H9 (cell line): ENCODE measurements around the gene ZNF217. TPM values are rescaled to one million over a fixed set of nuclear protein-coding genes. Genes with fewer than 3 reads are reported as not detected.

ENCODE experiments used
- DNase-seq: peaks from one replicate; pipeline ENCODE4 v3.0.0-alpha.2; 2017
- H2AFZ ChIP-seq: one replicate; pipeline ENCODE4 v1.6.1; 2013; ENCODE audit warnings: mild to moderate bottlenecking, low read length, control low read depth, moderate library complexity
- H2AK5ac ChIP-seq: 2 replicates; pipeline ENCODE4 v1.6.1; 2013; ENCODE audit warnings: low read length, control low read depth, mixed read lengths; ENCODE audit not compliant: insufficient read length
- H2BK120ac ChIP-seq: one replicate; pipeline ENCODE4 v1.6.1; 2013; ENCODE audit warnings: low read depth, mild to moderate bottlenecking, low read length, control low read depth, inconsistent platforms; ENCODE audit not compliant: poor library complexity, severe bottlenecking
- H2BK12ac ChIP-seq: 2 replicates; pipeline ENCODE4 v1.6.1; 2013; ENCODE audit warnings: low read length, control low read depth, mixed read lengths, low read depth; ENCODE audit not compliant: insufficient read length
- H2BK15ac ChIP-seq: 2 replicates; pipeline ENCODE4 v1.6.1; 2013; ENCODE audit warnings: low read depth, low read length, control low read depth
- H2BK20ac ChIP-seq: one replicate; pipeline ENCODE4 v1.6.1; 2013; ENCODE audit warnings: low read depth, mild to moderate bottlenecking, low read length, control low read depth, inconsistent platforms; ENCODE audit not compliant: poor library complexity, severe bottlenecking
- H2BK5ac ChIP-seq: 2 replicates; pipeline ENCODE4 v1.6.1; 2013; ENCODE audit warnings: low read length, control low read depth, mixed read lengths; ENCODE audit not compliant: insufficient read length
- H3K14ac ChIP-seq: 2 replicates; pipeline ENCODE4 v1.6.1; 2013; ENCODE audit warnings: low read length, control low read depth; ENCODE audit not compliant: insufficient read depth
- H3K18ac ChIP-seq: 2 replicates; pipeline ENCODE4 v1.6.1; 2013; ENCODE audit warnings: low read depth, mild to moderate bottlenecking, mixed read lengths, low read length, control low read depth; ENCODE audit not compliant: insufficient read length
- H3K23ac ChIP-seq: 2 replicates; pipeline ENCODE4 v1.6.1; 2013; ENCODE audit warnings: low read length, control low read depth, mixed read lengths, low read depth; ENCODE audit not compliant: insufficient read length
- H3K23me2 ChIP-seq: 2 replicates; pipeline ENCODE4 v1.6.1; 2013; ENCODE audit warnings: low read depth, mild to moderate bottlenecking, mixed read lengths, low read length, control low read depth; ENCODE audit not compliant: insufficient read length, poor library complexity, severe bottlenecking
- H3K27ac ChIP-seq: 2 replicates; pipeline ENCODE4 v1.5.1; 2013; ENCODE audit warnings: low read length, control low read depth, mixed read lengths, low read depth; ENCODE audit not compliant: insufficient read length
- H3K27me3 ChIP-seq: 2 replicates; pipeline ENCODE4 v1.6.1; 2013; ENCODE audit warnings: low read length, control low read depth, inconsistent platforms; ENCODE audit not compliant: insufficient read depth
- H3K4ac ChIP-seq: 2 replicates; pipeline ENCODE4 v1.6.1; 2013; ENCODE audit warnings: low read depth, mild to moderate bottlenecking, control low read depth, inconsistent platforms, low read length, moderate library complexity
- H3K4me1 ChIP-seq: 2 replicates; pipeline ENCODE4 v1.6.1; 2013; ENCODE audit warnings: low read length, control low read depth, inconsistent platforms; ENCODE audit not compliant: insufficient read depth
- H3K4me2 ChIP-seq: 2 replicates; pipeline ENCODE4 v1.6.1; 2013; ENCODE audit warnings: low read length, control low read depth, mixed read lengths; ENCODE audit not compliant: insufficient read length, insufficient read depth
- H3K56ac ChIP-seq: 2 replicates; pipeline ENCODE4 v1.6.1; 2013; ENCODE audit warnings: low read depth, mild to moderate bottlenecking, mixed read lengths, low read length, control low read depth; ENCODE audit not compliant: insufficient read length
- H3K79me1 ChIP-seq: 2 replicates; pipeline ENCODE4 v1.6.1; 2013; ENCODE audit warnings: low read depth, mild to moderate bottlenecking, moderate library complexity, low read length, control low read depth, inconsistent platforms; ENCODE audit not compliant: insufficient read depth, poor library complexity, severe bottlenecking
- H3K79me2 ChIP-seq: 2 replicates; pipeline ENCODE4 v1.6.1; 2013; ENCODE audit warnings: low read length, control low read depth, inconsistent platforms; ENCODE audit not compliant: insufficient read depth
- H3K9ac ChIP-seq: 2 replicates; pipeline ENCODE4 v1.6.1; 2013; ENCODE audit warnings: low read length, control low read depth, mixed read lengths; ENCODE audit not compliant: insufficient read length; ENCODE audit errors: extremely low read depth
- H3K9me3 ChIP-seq: one replicate; pipeline ENCODE4 v1.6.1; 2013; ENCODE audit warnings: low read depth, low read length, inconsistent platforms; ENCODE audit not compliant: control insufficient read depth
- H3T11ph ChIP-seq: one replicate; pipeline ENCODE4 v1.6.1; 2013; ENCODE audit warnings: mild to moderate bottlenecking, low read length, control low read depth, inconsistent platforms
- H4K20me1 ChIP-seq: one replicate; pipeline ENCODE4 v1.6.1; 2013; ENCODE audit not compliant: control insufficient read depth, insufficient read length, insufficient read depth
- H4K5ac ChIP-seq: 2 replicates; pipeline ENCODE4 v1.6.1; 2013; ENCODE audit warnings: low read depth, mild to moderate bottlenecking, mixed read lengths, low read length, control low read depth; ENCODE audit not compliant: insufficient read length
- H4K8ac ChIP-seq: replicated peaks from 2 replicates; pipeline ENCODE4 v1.6.1; 2013; ENCODE audit warnings: low read length, control low read depth, mixed read lengths, low read depth; ENCODE audit not compliant: insufficient read length
- H4K91ac ChIP-seq: 2 replicates; pipeline ENCODE4 v1.6.1; 2013; ENCODE audit warnings: low read depth, mild to moderate bottlenecking, moderate library complexity, mixed read lengths, low read length, control low read depth; ENCODE audit not compliant: insufficient read length
- H3K27ac Mint-ChIP-seq, 3 experiments: 2 replicates in 2 of 3; 3 replicates in 1 of 3; pipeline ENCODE4 v1.8.0; 2020 to 2021; ENCODE audit warnings: mixed read lengths in 3 of 3, mild to moderate bottlenecking in 1 of 3, moderate library complexity in 1 of 3
- H3K27me3 Mint-ChIP-seq: 2 replicates; pipeline ENCODE4 v1.8.0; 2021; ENCODE audit warnings: low read depth, mild to moderate bottlenecking, moderate library complexity, mixed read lengths
- H3K36me3 Mint-ChIP-seq, 3 experiments: 2 replicates in 2 of 3; 3 replicates in 1 of 3; pipeline ENCODE4 v1.8.0; 2020 to 2021; ENCODE audit warnings: low read depth in 3 of 3, mixed read lengths in 3 of 3; ENCODE audit not compliant: insufficient read depth in 1 of 3
- H3K4me1 Mint-ChIP-seq, 2 experiments: 2 replicates each; pipeline ENCODE4 v1.8.0; 2020; ENCODE audit warnings: mixed read lengths in 2 of 2
- H3K4me3 Mint-ChIP-seq, 2 experiments: 2 replicates in 1 of 2; 3 replicates in 1 of 2; pipeline ENCODE4 v1.8.0; 2020 to 2021; ENCODE audit warnings: mild to moderate bottlenecking in 2 of 2, mixed read lengths in 2 of 2, moderate library complexity in 1 of 2
- H3K9me3 Mint-ChIP-seq, 2 experiments: 2 replicates in 1 of 2; 3 replicates in 1 of 2; pipeline ENCODE4 v1.8.0; 2020; ENCODE audit warnings: mild to moderate bottlenecking in 2 of 2, mixed read lengths in 2 of 2, moderate library complexity in 1 of 2
- CTCF ChIP-seq: fragments of 200-600 bp; sonication (generic); conservative IDR thresholded peaks from 3 replicates; pipeline ENCODE4 v1.8.0; 2021; ENCODE audit warnings: antibody characterized with exemption, mild to moderate bottlenecking
- WGBS: extraction: QIAGEN DNeasy Blood & Tissue Kit; methylation state at CpG from one replicate; pipeline ENCODE4 v1.1.7; 2013; ENCODE audit warnings: missing lambda C conversion rate, low lambda C conversion rate, mixed read lengths; ENCODE audit not compliant: insufficient read length; ENCODE audit errors: extremely low coverage; 5-methylcytosine and 5-hydroxymethylcytosine counted together
- total RNA-seq: library from RNA; stranded (reverse); gene quantifications from 2 replicates; pipeline ENCODE4 v1.2.1, GENCODE V29; 2021

ZNF217 gene
- total RNA-seq, 1 experiment from 2014 or later, result 82.8 TPM

GRCh38 chr20:53599044-53599362 lies 5.4 kb upstream of the ZNF217 start:
- Histone ChIP-seq H2BK12ac (no peak overlapping the region), H3K9ac (no peak overlapping the region), H3T11ph (no peak overlapping the region), H3K79me1 (no peaks in the 10 kb centered on the region), H2AK5ac (no peak overlapping the region), H3K27me3 (no peaks in the 10 kb centered on the region), H4K5ac (no peak overlapping the region), H2AFZ (no peak overlapping the region), H2BK120ac (no peak overlapping the region), H3K4ac (no peak overlapping the region), H2BK15ac (no peak overlapping the region), H3K23me2 (peaks cover 3% of the 10 kb centered on the region), H2BK5ac (no peak overlapping the region), H3K4me1 (peaks cover 11% of the 10 kb centered on the region; the same call in 1 of the 2 replicates), H3K27ac (no peak overlapping the region), H3K56ac (no peak overlapping the region), H4K8ac (no peak overlapping the region), H3K23ac (no peak overlapping the region), H3K9me3 (no peaks in the 10 kb centered on the region), H2BK20ac (no peak overlapping the region), H3K18ac (no peak overlapping the region), H3K79me2 (no peaks in the 10 kb centered on the region), H4K91ac (no peak overlapping the region), H3K14ac (no peak overlapping the region), H3K4me2 (no peak overlapping the region), H4K20me1 (no peaks in the 10 kb centered on the region)
- no peaks in the 10 kb centered on the region; a peak in 1 of 5 replicates for H3K9me3 Mint-ChIP-seq
- no CpG with 5 or more reads among the region's 2 CpGs for WGBS
- peak overlapping the region in 1 of 3 experiments; percentile 59; a peak in 3 of 7 replicates for H3K27ac Mint-ChIP-seq
- peaks cover 0 to 4% (median 2%) of the 10 kb centered on the region in 3 experiments; a peak in 1 of 7 replicates for H3K36me3 Mint-ChIP-seq
- TF ChIP-seq CTCF, result no peak
- DNase-seq, result no peak
- H3K4me3 Mint-ChIP-seq, result no peak overlapping the region
- H3K27me3 Mint-ChIP-seq, result no peaks in the 10 kb centered on the region
- peaks cover 47 to 48% of the 10 kb centered on the region in 2 experiments for H3K4me1 Mint-ChIP-seq
